ENCODE results near the gene DGCR2. TPM values are rescaled to one million over a fixed set of nuclear protein-coding genes. Genes with fewer than 3 reads are reported as not detected.

DGCR2 gene
- total RNA-seq, 2 experiments from 2014 or later, result 20.5 to 22.2 TPM

DNA sequence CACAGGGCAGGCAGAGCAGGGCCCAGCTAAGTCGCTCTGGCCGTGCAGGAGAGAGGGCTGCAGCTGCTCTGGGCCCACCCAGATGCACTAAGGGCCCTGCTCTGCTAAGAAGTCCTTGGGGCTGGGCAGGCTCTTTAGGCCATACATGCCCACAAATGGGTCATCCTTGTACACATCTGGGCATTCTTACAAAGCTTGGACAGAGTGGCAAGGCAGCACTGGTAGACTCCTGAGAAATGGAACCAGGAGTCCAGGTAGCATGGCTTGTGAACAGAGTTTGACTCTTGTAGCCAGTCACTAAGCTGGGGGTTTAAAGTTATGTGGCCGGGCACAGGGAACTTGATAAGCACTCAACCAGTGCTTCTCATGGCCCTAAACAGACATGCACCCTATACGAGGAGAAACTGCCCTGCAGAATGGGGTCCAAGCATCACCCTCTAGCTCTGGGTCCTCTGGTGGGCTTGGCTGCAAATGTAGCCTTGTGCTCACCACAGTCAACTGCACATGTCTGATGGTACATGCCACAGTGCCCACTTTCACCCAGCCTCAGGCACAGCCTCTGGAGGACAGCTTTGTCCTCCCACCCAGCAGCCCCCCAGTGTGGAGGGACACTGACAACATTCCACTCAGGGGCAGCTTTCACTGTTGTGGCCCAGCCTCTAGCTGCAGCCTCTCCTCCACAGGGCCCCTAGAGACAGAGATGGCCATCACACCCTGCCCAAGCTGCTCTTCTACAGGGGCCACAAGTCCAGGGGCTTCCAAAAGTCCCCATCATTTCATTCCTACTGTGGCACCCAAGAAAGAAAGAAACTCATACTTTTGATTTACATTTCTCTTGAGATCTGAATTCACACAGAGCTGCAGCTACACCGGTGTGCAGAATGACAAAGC, 75.2 kb downstream of the DGCR2 start:
- DNase-seq, result no peak
- Mint-ChIP-seq H3K36me3 (peaks cover 16% of the 10 kb centered on the region), H3K4me3 (no peak overlapping the region), H3K9me3 (no peaks in the 10 kb centered on the region), H3K4me1 (peaks cover 3% of the 10 kb centered on the region), H3K27ac (no peak overlapping the region), H3K27me3 (no peaks in the 10 kb centered on the region)

DNA sequence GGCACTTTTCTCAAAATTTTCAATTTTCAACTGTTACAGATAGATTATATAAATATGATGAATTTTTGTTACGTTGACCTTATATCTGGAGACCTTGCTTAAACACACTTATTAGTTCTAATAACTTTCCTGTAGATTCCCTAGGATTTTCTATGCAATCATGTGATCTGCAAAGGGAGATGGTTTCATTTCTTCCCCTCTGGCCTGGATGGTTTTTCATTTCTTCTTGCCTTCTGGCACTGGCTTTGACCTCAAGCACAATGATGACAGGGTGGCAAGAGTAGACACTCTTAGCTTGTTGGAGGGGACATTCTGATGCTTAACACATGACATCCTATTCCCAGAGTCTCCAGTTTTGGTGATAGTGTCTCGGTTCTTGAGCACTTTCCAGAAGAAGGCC, 75.9 kb downstream of the DGCR2 start:
- no peaks in the 10 kb centered on the region for H3K9me3 Mint-ChIP-seq
- peaks cover under 1% of the 10 kb centered on the region for H3K4me1 Mint-ChIP-seq
- peaks cover 12% of the 10 kb centered on the region for H3K36me3 Mint-ChIP-seq
- no peak overlapping the region for H3K4me3 Mint-ChIP-seq
- DNase-seq, result no peak
- no peak overlapping the region for H3K27ac Mint-ChIP-seq
- H3K27me3 Mint-ChIP-seq, result no peaks in the 10 kb centered on the region

DNA sequence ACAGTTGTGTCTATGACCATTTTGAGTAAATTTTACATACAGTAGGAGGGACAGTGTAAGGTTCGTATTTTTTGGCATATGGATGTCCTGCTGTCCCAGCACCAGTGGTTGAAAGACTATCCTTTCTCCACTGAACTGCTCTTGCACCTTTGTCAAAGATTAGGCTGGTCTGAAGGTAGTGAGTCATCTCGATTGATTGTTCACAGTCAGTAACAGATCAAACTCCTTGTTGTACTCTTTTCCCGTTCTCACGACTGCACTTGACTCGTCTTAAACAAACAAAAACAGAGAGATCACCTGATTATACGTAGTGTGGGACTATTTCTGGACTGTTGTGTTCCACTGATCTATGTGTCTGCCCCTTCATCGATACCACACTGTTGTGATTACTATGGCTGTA, 77.1 kb downstream of the DGCR2 start:
- no peaks in the 10 kb centered on the region for H3K4me1 Mint-ChIP-seq
- H3K9me3 Mint-ChIP-seq, result no peaks in the 10 kb centered on the region
- H3K36me3 Mint-ChIP-seq, result peaks cover 11% of the 10 kb centered on the region
- no peak overlapping the region for H3K27ac Mint-ChIP-seq
- H3K4me3 Mint-ChIP-seq, result no peak overlapping the region
- DNase-seq, result no peak
- no peaks in the 10 kb centered on the region for H3K27me3 Mint-ChIP-seq

DNA sequence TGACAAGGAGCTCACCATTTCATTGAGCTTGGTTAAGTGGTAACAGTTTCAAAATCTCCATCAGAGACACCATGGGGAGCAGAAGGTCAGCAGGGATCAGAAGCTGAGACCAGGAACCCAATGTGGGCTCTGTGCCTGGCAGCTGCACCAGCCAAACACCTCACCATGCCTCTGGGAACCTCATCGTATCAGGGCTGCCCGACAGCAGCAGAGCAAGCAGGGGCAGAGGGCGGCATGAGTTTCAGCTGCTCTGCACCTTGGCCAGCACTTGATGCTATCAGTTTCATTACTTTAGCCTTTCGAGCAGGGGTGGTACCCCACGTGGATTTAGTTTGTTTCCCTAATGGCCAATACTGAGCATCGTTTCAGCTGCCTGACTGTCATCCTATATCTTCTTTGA, 77.8 kb downstream of the DGCR2 start:
- Mint-ChIP-seq H3K4me3 (no peak overlapping the region), H3K9me3 (no peaks in the 10 kb centered on the region), H3K27ac (no peak overlapping the region)

DNA sequence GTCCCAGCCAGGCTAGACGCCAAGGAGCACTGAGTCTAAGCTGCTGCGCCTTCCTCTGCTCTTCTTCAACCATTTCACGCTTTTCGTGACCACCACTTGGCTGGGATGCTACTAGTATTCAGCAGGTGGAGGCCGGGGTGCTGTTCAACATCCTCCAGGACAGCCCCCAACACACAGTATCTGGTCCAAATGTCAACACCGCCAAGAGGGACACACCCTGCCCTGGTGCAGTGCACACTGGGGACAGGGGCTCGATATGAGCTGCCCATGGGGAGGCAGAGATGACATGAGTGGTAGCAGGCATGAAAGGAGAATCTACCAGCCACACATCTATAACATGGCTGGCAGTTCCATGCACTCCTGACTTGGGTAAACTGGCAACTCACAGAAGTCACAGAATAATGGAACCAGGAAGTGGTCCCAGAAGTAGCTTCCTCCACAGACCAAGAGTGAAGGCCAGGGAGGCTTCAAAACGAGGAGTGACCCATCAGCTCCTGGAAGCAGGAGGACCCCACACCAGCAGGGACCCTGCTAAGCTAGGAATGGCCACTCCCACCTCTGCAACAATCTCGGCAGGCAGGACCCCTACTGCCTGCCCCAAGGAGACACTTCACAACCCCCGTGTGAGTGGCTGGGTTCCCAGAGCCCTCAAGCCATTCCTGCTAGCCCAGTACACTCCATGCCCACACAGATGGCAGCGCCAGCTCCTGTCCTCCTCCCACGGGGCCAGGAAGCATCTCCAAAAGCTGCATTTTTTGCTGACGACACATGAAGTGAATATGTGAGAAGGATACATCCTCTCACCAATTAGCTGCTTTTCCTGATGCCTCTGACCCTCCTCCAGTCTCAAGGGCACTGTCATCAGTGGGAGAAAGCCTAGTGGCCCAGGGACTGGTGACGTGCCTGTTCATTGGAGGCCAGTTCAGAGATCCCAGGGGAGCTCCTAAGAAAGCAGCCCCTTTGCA, 78.8 kb downstream of the DGCR2 start:
- Mint-ChIP-seq H3K4me1 (no peaks in the 10 kb centered on the region), H3K27me3 (no peaks in the 10 kb centered on the region), H3K4me3 (no peak overlapping the region), H3K36me3 (peaks cover 7% of the 10 kb centered on the region), H3K27ac (peak overlapping the region; percentile 34), H3K9me3 (no peaks in the 10 kb centered on the region)
- no peak for DNase-seq

More for the DNA sequence above, 77.8 kb downstream of the DGCR2 start:
- H3K36me3 Mint-ChIP-seq, result peaks cover 11% of the 10 kb centered on the region
- H3K4me1 Mint-ChIP-seq, result no peaks in the 10 kb centered on the region
- H3K27me3 Mint-ChIP-seq, result no peaks in the 10 kb centered on the region
- no peak for DNase-seq

DNA sequence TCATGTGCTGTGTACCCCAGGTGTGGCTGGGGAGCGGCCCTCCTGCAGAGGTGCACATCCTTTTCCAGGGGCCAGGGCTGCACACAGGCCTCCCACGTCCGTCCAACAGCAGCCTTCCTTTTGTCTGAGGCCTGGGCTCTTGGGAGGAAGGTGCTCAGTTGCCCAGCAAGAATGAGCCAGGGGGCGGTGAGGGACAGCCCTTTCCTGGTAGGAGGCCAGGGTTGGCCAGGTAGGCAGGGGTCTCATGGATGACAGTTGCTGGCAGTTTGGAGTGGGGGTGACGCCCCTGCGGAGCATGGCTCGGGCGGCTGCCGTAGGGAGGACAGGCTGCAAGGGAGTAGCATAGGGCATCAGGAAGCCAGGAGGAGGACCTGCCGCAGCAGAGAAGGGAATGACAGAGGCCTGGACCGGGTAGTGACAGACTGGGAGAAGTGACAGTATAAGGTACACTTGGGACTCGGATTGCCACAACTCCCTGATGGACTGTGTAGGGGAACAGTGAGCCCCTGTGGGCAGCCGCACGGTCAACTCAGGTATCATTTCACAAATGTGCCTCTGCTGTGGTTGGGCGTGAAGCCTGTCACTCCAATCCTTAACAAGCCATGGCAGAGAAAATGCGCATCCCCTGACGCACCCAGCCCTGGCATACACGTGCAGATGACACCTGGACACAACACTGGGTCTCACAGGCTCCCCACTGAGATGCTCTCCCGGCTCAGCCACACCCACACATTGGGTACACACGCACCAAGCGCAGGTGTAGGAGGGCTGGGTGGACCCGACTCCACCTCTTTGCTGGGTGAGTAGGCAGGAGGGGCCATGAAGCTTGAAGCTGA, 79.7 kb downstream of the DGCR2 start:
- Mint-ChIP-seq H3K27ac (no peak overlapping the region), H3K4me3 (no peak overlapping the region), H3K4me1 (no peaks in the 10 kb centered on the region), H3K27me3 (no peaks in the 10 kb centered on the region), H3K36me3 (peaks cover 3% of the 10 kb centered on the region), H3K9me3 (no peaks in the 10 kb centered on the region)
- no peak for DNase-seq

DNA sequence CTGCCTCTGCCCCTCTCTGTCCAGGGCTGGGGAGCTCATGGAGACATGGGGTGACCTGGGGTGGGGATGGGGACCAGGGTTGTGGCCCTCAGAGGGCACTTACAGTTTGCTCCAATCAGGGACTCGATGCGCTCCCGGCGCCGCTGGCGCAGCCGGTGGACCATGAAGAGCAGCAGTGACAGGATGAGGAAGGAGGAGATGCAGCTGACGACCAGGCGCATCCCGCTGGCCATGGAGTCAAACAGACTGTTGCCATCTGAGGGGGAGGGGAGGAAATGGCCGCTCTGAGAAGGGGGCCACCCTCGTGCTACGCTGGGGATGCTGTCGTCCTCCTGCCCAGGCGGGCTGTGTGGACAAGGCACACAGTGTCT, 80.5 kb downstream of the DGCR2 start:
- Mint-ChIP-seq H3K4me3 (no peak overlapping the region), H3K27ac (no peak overlapping the region), H3K9me3 (no peaks in the 10 kb centered on the region), H3K4me1 (no peaks in the 10 kb centered on the region), H3K27me3 (no peaks in the 10 kb centered on the region), H3K36me3 (no peaks in the 10 kb centered on the region)
- DNase-seq, result no peak

DNA sequence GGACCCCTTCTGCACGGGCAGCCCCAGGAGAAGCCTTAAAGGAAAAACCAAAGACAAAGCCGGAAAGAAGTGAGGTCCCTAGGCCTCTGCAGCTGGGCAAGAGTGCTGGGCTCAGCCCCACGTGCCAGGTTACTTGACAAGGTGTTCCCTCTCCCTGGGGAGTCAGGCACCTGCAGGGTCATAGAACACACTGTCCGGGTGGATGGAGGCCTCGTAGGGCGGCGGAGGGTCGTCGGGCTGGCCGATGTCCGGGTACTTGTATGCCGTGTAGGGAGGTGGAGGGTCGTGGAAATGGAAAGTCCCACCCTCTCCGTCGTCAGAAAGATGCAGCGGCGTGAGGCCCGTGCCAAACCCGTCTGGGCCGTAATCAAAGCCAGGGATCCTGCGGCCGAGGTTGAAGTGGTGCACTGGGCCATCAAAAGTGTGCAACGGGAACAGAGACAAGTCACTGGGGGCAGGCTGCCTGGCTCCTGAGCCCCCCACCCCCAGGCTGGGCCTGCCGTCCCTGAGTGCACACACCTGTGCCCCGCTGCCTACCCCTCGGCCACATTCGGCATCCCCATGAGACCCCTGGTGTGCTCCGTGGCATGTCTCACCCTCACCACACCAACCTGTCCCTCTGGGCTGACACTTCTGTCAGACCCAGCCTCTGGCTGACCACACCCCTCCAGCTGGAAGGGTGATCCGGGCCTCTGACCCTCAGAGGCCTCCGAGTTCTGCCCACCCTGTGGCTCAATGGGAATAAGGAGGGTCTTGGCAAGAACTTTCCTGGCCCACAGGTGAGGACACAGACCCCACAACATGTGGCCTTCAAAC, 81.1 kb downstream of the DGCR2 start:
- H3K27me3 Mint-ChIP-seq, result no peaks in the 10 kb centered on the region
- no peaks in the 10 kb centered on the region for H3K9me3 Mint-ChIP-seq
- DNase-seq, result no peak
- no peak overlapping the region for H3K4me3 Mint-ChIP-seq
- H3K27ac Mint-ChIP-seq, result no peak overlapping the region
- no peaks in the 10 kb centered on the region for H3K4me1 Mint-ChIP-seq
- H3K36me3 Mint-ChIP-seq, result no peaks in the 10 kb centered on the region

DNA sequence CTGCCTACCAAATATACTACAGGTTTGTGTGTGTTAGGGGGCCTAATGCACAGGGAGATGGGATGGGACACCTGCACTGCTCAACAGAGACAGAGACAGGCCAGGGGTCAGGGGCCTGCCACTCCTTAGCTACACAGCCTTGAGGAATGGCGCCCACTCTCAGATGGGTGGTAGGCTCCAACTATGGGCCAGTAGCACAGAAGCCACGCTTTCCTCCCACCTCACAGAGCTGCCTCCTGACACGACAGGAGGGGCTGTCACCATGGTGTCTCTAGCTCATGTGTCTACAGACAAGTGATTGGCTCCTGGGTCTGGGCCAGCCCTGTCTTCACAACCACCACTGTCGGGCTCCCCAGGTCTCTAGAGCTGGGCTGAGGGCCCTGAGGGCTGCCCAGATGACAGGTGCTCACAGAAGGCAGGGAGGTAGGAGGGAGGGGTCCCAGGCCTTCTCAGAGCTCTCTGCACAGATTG, 81.8 kb downstream of the DGCR2 start:
- peaks cover 2% of the 10 kb centered on the region for H3K4me1 Mint-ChIP-seq
- no peaks in the 10 kb centered on the region for H3K27me3 Mint-ChIP-seq
- DNase-seq, result no peak
- H3K4me3 Mint-ChIP-seq, result no peak overlapping the region
- no peaks in the 10 kb centered on the region for H3K36me3 Mint-ChIP-seq
- H3K27ac Mint-ChIP-seq, result no peak overlapping the region
- H3K9me3 Mint-ChIP-seq, result no peaks in the 10 kb centered on the region

DNA sequence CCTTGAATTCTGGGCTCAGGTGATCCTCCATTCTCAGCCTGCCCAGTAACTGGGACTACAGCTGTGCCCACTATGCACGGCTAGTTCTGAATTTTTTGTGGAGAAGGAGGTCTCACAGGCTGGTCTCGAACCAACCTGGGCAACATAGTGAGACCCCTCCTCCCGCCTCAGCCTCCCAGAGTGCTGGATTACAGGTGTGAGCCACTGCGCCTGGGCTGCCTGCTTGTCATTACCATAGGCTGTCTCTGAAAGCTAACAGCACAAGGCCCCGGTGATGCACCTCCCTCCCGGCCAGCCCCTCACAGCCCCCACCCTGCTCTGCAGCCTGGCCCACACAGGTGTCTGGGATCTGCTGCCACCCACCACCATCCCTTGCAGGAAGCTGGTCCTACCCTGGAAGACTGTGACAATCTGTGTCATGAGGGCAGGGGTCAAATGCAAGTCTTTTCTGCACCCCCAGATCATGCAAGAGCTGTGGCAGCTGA, 82.4 kb downstream of the DGCR2 start:
- no peak overlapping the region for H3K4me3 Mint-ChIP-seq
- H3K27me3 Mint-ChIP-seq, result no peaks in the 10 kb centered on the region
- H3K27ac Mint-ChIP-seq, result no peak overlapping the region
- DNase-seq, result no peak
- H3K36me3 Mint-ChIP-seq, result no peaks in the 10 kb centered on the region
- H3K4me1 Mint-ChIP-seq, result peaks cover 2% of the 10 kb centered on the region
- no peaks in the 10 kb centered on the region for H3K9me3 Mint-ChIP-seq

DNA sequence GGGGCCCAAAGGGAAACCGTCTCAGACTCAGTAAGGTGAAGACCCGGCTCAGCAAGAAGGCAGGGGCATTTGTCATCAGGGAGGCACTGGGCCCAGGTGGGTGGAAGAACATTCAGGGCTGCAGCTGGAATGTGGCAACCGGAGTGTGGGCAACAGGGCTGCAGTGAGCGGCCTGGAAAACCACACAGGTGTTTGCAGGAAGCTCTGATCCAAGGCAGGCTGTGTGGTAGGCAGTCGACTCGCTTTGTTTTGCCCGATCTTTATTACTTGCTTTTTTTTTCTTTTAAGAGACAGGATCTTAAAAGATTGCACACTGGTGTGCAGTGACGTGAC, 82.8 kb downstream of the DGCR2 start:
- Mint-ChIP-seq H3K27ac (no peak overlapping the region), H3K4me3 (no peak overlapping the region), H3K9me3 (no peaks in the 10 kb centered on the region), H3K4me1 (peaks cover 2% of the 10 kb centered on the region), H3K27me3 (no peaks in the 10 kb centered on the region), H3K36me3 (no peaks in the 10 kb centered on the region)
- no peak for DNase-seq

DNA sequence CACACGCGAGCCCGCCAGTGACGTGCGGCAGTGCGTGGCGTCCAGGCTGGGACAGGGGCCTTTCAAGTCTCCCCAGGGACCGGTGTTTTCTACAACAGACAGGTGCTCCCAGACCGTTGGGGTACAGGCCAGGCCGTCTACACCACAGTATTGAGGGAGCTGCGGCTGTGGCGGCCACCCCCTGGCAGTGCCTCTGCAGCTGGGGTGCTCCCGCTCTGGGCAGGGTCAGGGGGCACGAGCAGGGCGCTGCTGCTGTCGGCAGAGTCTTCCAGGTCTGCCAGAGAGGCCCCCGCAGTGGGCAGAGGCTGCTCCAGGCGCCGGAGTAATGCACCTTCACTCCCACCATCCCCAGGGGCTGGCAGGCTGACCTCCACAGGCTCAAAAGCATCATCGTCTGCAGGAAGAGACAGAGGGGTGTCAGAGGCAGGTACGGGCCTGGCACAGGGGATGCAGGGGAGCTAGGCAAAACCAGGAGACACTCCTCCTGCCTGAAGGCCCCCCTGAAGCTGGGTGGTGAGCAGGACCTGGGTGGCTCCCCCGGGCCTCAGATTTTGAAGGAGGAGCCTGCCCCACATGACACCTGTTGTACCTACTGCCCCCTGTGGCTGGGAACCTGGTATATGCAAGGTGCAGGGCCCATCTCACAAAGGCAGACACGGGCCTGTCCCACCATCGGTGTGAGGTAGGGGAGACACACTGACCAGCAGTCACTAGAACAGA, 83.3 kb downstream of the DGCR2 start:
- Mint-ChIP-seq H3K4me3 (no peak overlapping the region), H3K9me3 (no peaks in the 10 kb centered on the region), H3K27ac (no peak overlapping the region), H3K36me3 (no peaks in the 10 kb centered on the region), H3K4me1 (peaks cover 2% of the 10 kb centered on the region), H3K27me3 (no peaks in the 10 kb centered on the region)
- DNase-seq, result no peak

DNA sequence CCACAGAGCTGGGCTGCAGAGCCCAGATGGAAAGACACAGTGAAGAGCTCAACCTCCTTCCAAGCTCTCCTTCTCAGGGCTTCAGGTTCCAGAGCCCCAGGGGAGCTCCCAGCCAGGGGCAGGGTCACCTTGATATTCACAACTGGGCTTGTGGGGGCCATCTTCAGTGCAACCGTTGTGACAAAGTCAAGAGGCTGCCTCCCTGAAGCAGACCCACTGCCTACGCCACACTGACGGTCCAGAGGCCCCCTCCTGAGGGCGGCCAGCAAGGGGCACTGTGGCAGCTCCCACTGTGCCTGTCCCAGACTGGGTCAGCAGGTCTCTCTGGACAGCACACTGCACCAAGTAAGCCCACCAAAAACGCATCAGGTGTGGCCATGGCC, 84.1 kb downstream of the DGCR2 start:
- no peak for DNase-seq
- Mint-ChIP-seq H3K4me1 (peaks cover 2% of the 10 kb centered on the region), H3K27me3 (no peaks in the 10 kb centered on the region), H3K36me3 (no peaks in the 10 kb centered on the region), H3K4me3 (no peak overlapping the region), H3K27ac (no peak overlapping the region), H3K9me3 (no peaks in the 10 kb centered on the region)
